ENCODE results near the gene KNTC1.
"Not testable (repeated sequence)": the region's sequence is repeated elsewhere in the genome, so short reads cannot be mapped to it uniquely, and the experiment has no call there.

Gene KNTC1

DNA sequence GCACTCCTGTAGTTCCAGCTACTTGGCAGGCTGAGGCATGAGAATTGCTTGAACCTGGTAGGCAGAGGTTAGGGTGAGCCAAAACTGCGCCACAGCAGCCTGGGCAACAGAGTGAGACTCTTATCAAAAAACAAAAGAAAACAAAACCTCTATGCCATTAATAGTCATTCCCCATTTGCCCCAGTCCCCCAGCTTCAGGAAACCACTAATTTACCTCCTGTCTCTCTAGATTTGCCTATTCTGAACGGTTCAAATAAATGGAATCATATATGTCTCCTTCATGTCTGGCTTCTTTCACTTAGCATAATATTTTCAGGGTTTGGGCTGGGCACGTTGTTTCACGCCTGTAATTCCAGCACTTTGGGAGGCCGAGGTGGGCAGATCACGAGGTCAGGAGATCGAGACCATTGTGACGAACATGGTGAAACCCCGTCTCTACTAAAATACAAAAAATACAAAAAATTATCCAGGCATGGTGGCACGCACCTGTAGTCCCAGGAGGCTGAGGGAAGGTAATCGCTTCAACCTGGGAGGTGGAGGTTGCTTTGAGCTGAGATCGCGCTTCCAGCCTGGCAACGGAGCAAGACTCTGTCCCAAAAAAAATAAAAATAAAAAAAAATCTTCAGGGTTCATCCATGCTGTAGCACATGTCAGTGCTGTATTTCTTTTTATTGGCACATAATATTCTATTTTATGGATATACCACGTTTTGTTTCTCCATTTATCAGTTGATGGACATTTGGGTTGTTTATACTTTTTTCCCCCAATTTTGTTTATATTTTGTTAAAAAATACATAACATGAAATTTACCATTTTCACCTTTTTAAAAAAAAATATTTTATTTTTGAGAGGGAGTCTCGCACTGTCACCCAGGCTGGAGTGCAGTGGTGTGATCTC is 31.9 kb downstream of the KNTC1 start:
- no peak for DNase-seq (ENCODE audit: low read depth in 2 of 3, low spot score in 2 of 3)

GRCh38 chr12:122560138-122560537 is 33.1 kb downstream of the KNTC1 start:
- DNase-seq (ENCODE audit: low read depth in 2 of 3, low spot score in 2 of 3), result no peak

DNA sequence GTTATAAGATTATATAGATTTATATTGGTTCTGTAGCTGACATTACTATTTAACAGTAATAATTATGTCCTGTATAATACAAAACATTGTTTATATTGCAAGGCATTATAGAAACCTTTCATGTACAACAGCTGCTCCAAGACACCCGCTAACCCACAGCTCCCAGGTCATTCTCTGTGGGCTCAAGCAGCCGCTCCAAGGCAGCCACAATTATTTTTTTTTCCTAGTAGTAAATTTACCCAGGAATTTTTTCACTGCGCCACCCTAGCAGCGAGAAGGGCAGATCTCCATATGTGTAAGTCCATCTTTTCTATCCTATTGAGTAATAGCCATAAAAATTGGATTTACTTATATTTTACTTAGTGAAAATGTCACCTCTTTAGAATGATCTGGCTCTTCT is 36.3 kb downstream of the KNTC1 start:
- no peak for DNase-seq (ENCODE audit: low read depth in 2 of 3, low spot score in 2 of 3)

GRCh38 chr12:122566816-122567215 is 39.8 kb downstream of the KNTC1 start:
- DNase-seq (ENCODE audit: low read depth in 2 of 3, low spot score in 2 of 3), result not testable (repeated sequence)

GRCh38 chr12:122569288-122569687 is 42.2 kb downstream of the KNTC1 start:
- no peak for DNase-seq (ENCODE audit: low read depth in 2 of 3, low spot score in 2 of 3)

DNA sequence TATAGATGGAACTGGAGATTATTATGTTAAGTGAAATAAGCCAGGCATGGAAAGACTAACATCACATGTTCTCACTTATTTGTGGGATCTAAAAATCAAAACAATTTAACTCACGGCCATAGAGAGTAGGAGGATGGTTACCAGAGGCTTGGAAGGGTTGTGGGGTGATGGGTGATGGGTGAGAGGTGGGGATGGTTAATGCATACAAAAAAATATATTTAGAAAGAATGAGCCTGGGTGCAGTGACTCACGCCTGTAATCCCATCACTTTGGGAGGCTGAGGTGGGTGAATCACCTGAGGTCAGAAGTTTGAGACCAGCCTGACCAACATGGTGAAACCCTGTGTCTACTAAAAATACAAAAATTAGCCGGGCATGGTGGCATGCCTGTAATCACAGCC is 43.0 kb downstream of the KNTC1 start:
- not testable (repeated sequence) for DNase-seq (ENCODE audit: low read depth in 2 of 3, low spot score in 2 of 3)

GRCh38 chr12:122571821-122572220 is 44.8 kb downstream of the KNTC1 start:
- DNase-seq (ENCODE audit: low read depth in 2 of 3, low spot score in 2 of 3), result no peak

- DNase-seq (ENCODE audit: low read depth in 2 of 3, low spot score in 2 of 3), result not testable (repeated sequence)
Measured at GRCh38 chr12:122583294-122583693, 56.2 kb downstream of the KNTC1 start.

DNA sequence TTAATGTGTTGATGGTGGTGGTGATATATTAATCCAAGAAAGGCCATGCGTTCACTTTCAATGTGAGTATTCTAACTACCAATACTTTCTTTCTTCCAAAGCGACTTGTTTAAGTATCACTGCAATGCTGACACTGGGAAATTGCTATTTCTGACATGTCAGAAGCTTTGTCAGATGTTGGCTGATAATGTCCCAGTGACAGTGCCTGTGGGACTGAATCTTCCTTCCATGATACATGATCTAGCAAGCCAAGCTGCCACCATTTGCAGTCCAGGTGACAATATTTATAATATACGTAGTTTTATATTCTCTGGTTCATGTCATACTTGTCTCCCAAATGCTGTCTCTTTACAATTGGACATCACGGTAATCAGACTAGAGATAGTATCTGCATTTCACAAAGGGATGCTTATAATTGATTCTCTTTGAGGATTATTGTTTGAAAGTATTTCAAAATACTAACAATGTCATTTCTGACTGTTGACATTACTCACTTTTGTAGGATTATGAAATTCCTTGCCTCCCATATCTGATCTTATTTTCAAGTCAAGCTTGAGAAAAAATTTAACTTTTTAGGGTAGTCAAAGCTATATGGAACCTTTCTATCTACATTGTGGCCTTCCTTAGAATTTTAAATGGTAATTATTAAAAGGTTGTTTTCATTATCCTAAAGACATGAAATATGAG is 57.3 kb downstream of the KNTC1 start:
- no peak for DNase-seq (ENCODE audit: low read depth in 2 of 3, low spot score in 2 of 3)

- DNase-seq (ENCODE audit: low read depth in 2 of 3, low spot score in 2 of 3), result no peak
Measured at GRCh38 chr12:122590990-122591389, 63.9 kb downstream of the KNTC1 start.

- not testable (repeated sequence) for DNase-seq (ENCODE audit: low read depth in 2 of 3, low spot score in 2 of 3)
Measured at GRCh38 chr12:122591966-122592365, 64.9 kb downstream of the KNTC1 start.

DNA sequence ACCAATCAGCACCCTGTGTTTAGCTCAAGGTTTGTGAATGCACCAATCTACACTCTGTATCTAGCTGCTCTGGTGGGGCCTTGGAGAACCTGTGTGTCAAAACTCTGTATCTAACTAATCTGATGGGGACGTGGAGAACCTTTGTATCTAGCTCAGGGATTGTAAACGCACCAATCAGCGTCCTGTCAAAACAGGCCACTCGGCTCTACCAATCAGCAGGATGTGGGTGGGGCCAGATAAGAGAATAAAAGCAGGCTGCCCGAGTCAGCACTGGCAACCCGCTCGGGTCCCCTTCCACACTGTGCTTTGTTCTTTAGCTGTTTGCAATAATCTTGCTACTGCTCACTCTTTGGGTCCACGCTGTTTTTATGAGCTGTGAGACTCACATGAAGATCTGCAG is 65.5 kb downstream of the KNTC1 start:
- not testable (repeated sequence) for DNase-seq (ENCODE audit: low read depth in 2 of 3, low spot score in 2 of 3)

- DNase-seq (ENCODE audit: low read depth in 2 of 3, low spot score in 2 of 3), result no peak
Measured at GRCh38 chr12:122593910-122594309, 66.9 kb downstream of the KNTC1 start.

- DNase-seq (ENCODE audit: low read depth in 2 of 3, low spot score in 2 of 3), result no peak
Measured at GRCh38 chr12:122596838-122597237, 69.8 kb downstream of the KNTC1 start.

GRCh38 chr12:122602456-122602855 is 75.4 kb downstream of the KNTC1 start:
- DNase-seq (ENCODE audit: low read depth in 2 of 3, low spot score in 2 of 3), result no peak

DNA sequence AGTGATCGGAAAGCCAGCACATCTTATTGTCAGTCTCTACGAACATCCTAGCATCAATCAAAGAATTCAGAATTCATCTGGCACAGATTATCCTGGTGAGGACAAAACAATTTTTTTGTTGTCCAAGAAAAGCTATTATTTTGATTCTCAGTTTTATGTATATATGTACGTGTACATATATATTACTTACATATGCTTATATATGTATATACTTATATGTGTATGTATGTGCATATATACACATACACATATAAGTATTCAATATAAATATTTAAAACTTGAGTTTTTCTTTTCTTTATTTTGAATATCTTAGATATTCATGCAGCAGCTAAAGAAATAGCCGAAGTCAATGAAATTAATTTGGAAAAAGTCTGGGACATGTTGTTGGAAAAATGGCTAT is 77.9 kb downstream of the KNTC1 start:
- no peak for DNase-seq (ENCODE audit: low read depth in 2 of 3, low spot score in 2 of 3)

DNA sequence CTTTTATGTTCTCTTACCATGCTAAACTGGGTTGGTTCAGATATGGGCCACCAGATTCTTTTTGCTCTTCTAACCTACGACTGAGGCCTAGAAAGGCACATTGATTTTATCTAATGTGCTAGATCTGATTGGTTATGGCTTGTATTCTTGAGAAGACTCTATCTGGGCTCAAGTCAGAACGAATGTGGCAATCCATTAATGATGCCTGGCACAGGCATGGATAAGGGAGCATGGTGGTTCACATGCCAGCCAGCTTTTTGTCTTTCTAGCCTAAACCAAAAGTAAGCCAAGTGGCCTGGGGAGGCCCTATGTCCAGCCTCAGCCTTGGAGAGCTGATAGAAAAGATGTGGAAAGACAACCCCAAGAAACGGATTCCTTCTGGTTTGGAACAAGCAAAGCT is 82.7 kb downstream of the KNTC1 start:
- no peak for DNase-seq (ENCODE audit: low read depth in 2 of 3, low spot score in 2 of 3)

- no peak for DNase-seq (ENCODE audit: low read depth in 2 of 3, low spot score in 2 of 3)
Measured at GRCh38 chr12:122610207-122610606, 83.2 kb downstream of the KNTC1 start.

- no peak for DNase-seq (ENCODE audit: low read depth in 2 of 3, low spot score in 2 of 3)
Measured at GRCh38 chr12:122610911-122611310, 83.9 kb downstream of the KNTC1 start.

GRCh38 chr12:122614839-122615238 is 87.8 kb downstream of the KNTC1 start:
- DNase-seq (ENCODE audit: low read depth in 2 of 3, low spot score in 2 of 3), result no peak

DNA sequence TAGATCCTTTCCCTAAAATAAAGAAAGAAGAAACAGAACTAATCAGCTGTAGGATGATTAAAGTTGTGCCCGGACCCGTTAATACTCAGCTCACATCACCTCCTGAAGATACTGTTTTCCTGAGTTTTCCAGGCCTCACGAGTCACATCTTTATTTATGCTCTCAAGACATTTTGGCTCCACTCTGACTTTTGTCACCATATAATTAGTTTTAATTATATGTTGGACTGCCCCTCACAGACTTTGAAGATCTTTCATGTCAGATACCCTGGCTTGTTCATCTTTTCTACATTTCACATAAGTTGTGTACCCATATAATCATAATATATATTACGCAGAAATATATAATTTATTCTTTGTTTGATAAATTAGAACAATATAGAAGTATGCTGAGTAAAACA is 88.7 kb downstream of the KNTC1 start:
- DNase-seq (ENCODE audit: low read depth in 2 of 3, low spot score in 2 of 3), result no peak

DNA sequence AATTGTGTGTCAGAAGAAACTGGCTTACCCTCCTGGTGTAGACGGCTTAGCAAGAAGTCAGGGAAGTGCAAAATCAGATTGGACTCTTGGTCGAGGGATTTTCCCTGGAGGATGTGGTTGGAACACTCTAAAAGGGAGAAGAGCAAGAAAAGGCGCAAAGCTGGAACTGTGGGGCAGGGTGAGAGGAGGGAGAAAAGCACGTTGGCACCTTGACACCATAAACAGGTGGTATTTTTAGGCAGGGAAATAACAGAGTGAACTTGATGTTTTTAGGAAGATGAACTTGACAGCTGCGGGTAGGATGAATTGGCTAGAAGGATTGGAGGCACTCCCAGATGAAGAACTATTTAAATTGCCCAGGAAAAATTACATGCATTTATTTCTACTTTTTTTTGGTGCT is 108.4 kb downstream of the KNTC1 start:
- no peak for DNase-seq (ENCODE audit: low read depth in 2 of 3, low spot score in 2 of 3)

All from activated CD8-positive, alpha-beta memory T cell treated with anti-CD3 and anti-CD28 coated beads for 48 hours (primary cell).